Stimulated activated naive CD8-positive, alpha-beta T cell treated with anti-CD3 and anti-CD28 coated beads, Interleukin-15, amount 100 ng/mL, for 72 hours (primary cell): ENCODE data around the gene BRD3OS.
"Not testable (repeated sequence)": the region's sequence is repeated elsewhere in the genome, so short reads cannot be mapped to it uniquely, and the experiment has no call there.

Experiments
- ATAC-seq: fragments of 150-1000 bp; cut with Tn5 transposase; 2 replicates; pipeline ENCODE4 v1.10.0; 2021; ENCODE audit warnings: mild to moderate bottlenecking, moderate library complexity
- DNase-seq, 2 donors: peaks; one replicate each; pipeline ENCODE4 v3.0.0; 2021 to 2022
- H3K27ac Mint-ChIP-seq, 2 donors: one replicate each; pipeline ENCODE4 v1.8.0; 2022; ENCODE audit warnings: mild to moderate bottlenecking in 2 of 2, mixed read lengths in 2 of 2, moderate library complexity in 2 of 2
- H3K27me3 Mint-ChIP-seq: one replicate; pipeline ENCODE4 v1.8.0; 2022; ENCODE audit warnings: mixed read lengths
- H3K4me1 Mint-ChIP-seq: one replicate; pipeline ENCODE4 v1.8.0; 2022; ENCODE audit warnings: mild to moderate bottlenecking, mixed read lengths
- H3K4me3 Mint-ChIP-seq, 2 donors: one replicate each; pipeline ENCODE4 v1.8.0; 2022; ENCODE audit warnings: mild to moderate bottlenecking in 2 of 2, mixed read lengths in 2 of 2, moderate library complexity in 1 of 2
- H3K9me3 Mint-ChIP-seq, 2 donors: one replicate each; pipeline ENCODE4 v1.8.0; 2022; ENCODE audit warnings: mixed read lengths in 2 of 2

The BRD3OS gene

GRCh38 chr9:133982971-133983720 is 42.1 kb upstream of the BRD3OS start:
- peaks cover 8% of the 10 kb centered on the region for H3K27me3 Mint-ChIP-seq
- DNase-seq (no peak), ATAC-seq (no peak)
- H3K4me3 Mint-ChIP-seq = no peak overlapping the region
- no peaks in the 10 kb centered on the region for H3K9me3 Mint-ChIP-seq
- H3K27ac Mint-ChIP-seq = no peak overlapping the region
- no peaks in the 10 kb centered on the region for H3K4me1 Mint-ChIP-seq

GRCh38 chr9:133986061-133986460 is 39.2 kb upstream of the BRD3OS start:
- no peak overlapping the region for H3K27ac Mint-ChIP-seq
- H3K4me1 Mint-ChIP-seq = peaks cover 8% of the 10 kb centered on the region
- H3K9me3 Mint-ChIP-seq = no peaks in the 10 kb centered on the region
- DNase-seq = no peak
- no peak for ATAC-seq
- no peak overlapping the region for H3K4me3 Mint-ChIP-seq
- peaks cover 18% of the 10 kb centered on the region for H3K27me3 Mint-ChIP-seq

- H3K9me3 Mint-ChIP-seq = no peaks in the 10 kb centered on the region
- no peak for DNase-seq
- peaks cover 10% of the 10 kb centered on the region for H3K4me1 Mint-ChIP-seq
- H3K27me3 Mint-ChIP-seq = peaks cover 19% of the 10 kb centered on the region
- no peak overlapping the region for H3K4me3 Mint-ChIP-seq
- H3K27ac Mint-ChIP-seq = peak overlapping the region in 1 of 2 donors; percentile 38
- ATAC-seq = no peak
These were observed 38.4 kb upstream of the BRD3OS start for GRCh38 chr9:133986774-133987445.

GRCh38 chr9:133987446-133987788 is 37.9 kb upstream of the BRD3OS start:
- ATAC-seq = no peak
- no peak for DNase-seq
- H3K27ac Mint-ChIP-seq = no peak overlapping the region
- peaks cover 10% of the 10 kb centered on the region for H3K4me1 Mint-ChIP-seq
- peaks cover 19% of the 10 kb centered on the region for H3K27me3 Mint-ChIP-seq
- no peaks in the 10 kb centered on the region for H3K9me3 Mint-ChIP-seq
- no peak overlapping the region for H3K4me3 Mint-ChIP-seq

GRCh38 chr9:133987946-133988665 is 37.2 kb upstream of the BRD3OS start:
- no peak overlapping the region for H3K27ac Mint-ChIP-seq
- H3K9me3 Mint-ChIP-seq = no peaks in the 10 kb centered on the region
- H3K4me1 Mint-ChIP-seq = peaks cover 11% of the 10 kb centered on the region
- H3K27me3 Mint-ChIP-seq = peaks cover 19% of the 10 kb centered on the region
- ATAC-seq = no peak
- H3K4me3 Mint-ChIP-seq = no peak overlapping the region
- no peak for DNase-seq

- not testable (repeated sequence) for H3K27ac Mint-ChIP-seq, H3K4me3 Mint-ChIP-seq
- peaks cover 18% of the 10 kb centered on the region for H3K4me1 Mint-ChIP-seq
These were observed 36.5 kb upstream of the BRD3OS start for GRCh38 chr9:133988771-133989170.

GRCh38 chr9:133989625-133990365 is 35.5 kb upstream of the BRD3OS start:
- H3K4me3 Mint-ChIP-seq = no peak overlapping the region
- peaks cover 30% of the 10 kb centered on the region for H3K27me3 Mint-ChIP-seq
- H3K4me1 Mint-ChIP-seq = peaks cover 26% of the 10 kb centered on the region
- DNase-seq (no peak), ATAC-seq (no peak)
- no peak overlapping the region for H3K27ac Mint-ChIP-seq
- H3K9me3 Mint-ChIP-seq = no peaks in the 10 kb centered on the region

More at GRCh38 chr9:133988771-133989170, 36.5 kb upstream of the BRD3OS start:
- not testable (repeated sequence) for ATAC-seq, H3K9me3 Mint-ChIP-seq, DNase-seq
- H3K27me3 Mint-ChIP-seq = peaks cover 20% of the 10 kb centered on the region

- Mint-ChIP-seq H3K9me3 (no peaks in the 10 kb centered on the region), H3K4me3 (peak overlapping the region; percentile 52 to 53), H3K4me1 (peaks cover 26% of the 10 kb centered on the region), H3K27ac (no peak overlapping the region), H3K27me3 (peaks cover 38% of the 10 kb centered on the region)
- ATAC-seq (no peak), DNase-seq (no peak)
These were observed 34.7 kb upstream of the BRD3OS start for GRCh38 chr9:133990366-133991213.

GRCh38 chr9:133991214-133991921 is 33.9 kb upstream of the BRD3OS start:
- Mint-ChIP-seq H3K9me3 (no peaks in the 10 kb centered on the region), H3K27ac (no peak overlapping the region), H3K27me3 (peaks cover 41% of the 10 kb centered on the region), H3K4me1 (peaks cover 26% of the 10 kb centered on the region), H3K4me3 (peak overlapping the region; percentile 52 to 53)
- DNase-seq (no peak), ATAC-seq (peak; percentile 5)

GRCh38 chr9:133991964-133992779 is 33.1 kb upstream of the BRD3OS start, which contains the start of gene VAV2:
VAV2 (minus strand) TSS chr9:133992324; CDS start chr9:133992278, 46 bp downstream.
- Mint-ChIP-seq H3K9me3 (no peaks in the 10 kb centered on the region), H3K27me3 (peaks cover 46% of the 10 kb centered on the region), H3K27ac (no peak within 1 kb of the TSS), H3K4me3 (peak within 1 kb of the TSS; percentile 67 to 77), H3K4me1 (peaks cover 26% of the 10 kb centered on the region)
- DNase-seq (peak; percentile 29 to 47), ATAC-seq (peak; percentile 62)

GRCh38 chr9:133992780-133993634 is 32.3 kb upstream of the BRD3OS start:
- H3K4me3 Mint-ChIP-seq = peak overlapping the region; percentile 67 to 77
- peaks cover 51% of the 10 kb centered on the region for H3K27me3 Mint-ChIP-seq
- ATAC-seq (peak; percentile 80), DNase-seq (peak; percentile 63 to 75)
- H3K9me3 Mint-ChIP-seq = no peaks in the 10 kb centered on the region
- peaks cover 26% of the 10 kb centered on the region for H3K4me1 Mint-ChIP-seq
- no peak overlapping the region for H3K27ac Mint-ChIP-seq

- ATAC-seq (peak; percentile 2), DNase-seq (peak; percentile 18 to 25)
- no peak overlapping the region for H3K27ac Mint-ChIP-seq
- H3K4me3 Mint-ChIP-seq = peak overlapping the region; percentile 67 to 77
- H3K27me3 Mint-ChIP-seq = peaks cover 51% of the 10 kb centered on the region
- no peaks in the 10 kb centered on the region for H3K9me3 Mint-ChIP-seq
- peaks cover 26% of the 10 kb centered on the region for H3K4me1 Mint-ChIP-seq
These were observed 31.5 kb upstream of the BRD3OS start for GRCh38 chr9:133993635-133994253.
